CD4-positive, CD25-positive, alpha-beta regulatory T cell (primary cell): ENCODE measurements around the gene TRIM46. TPM values are rescaled to one million over a fixed set of nuclear protein-coding genes. Genes with fewer than 3 reads are reported as not detected.

Experiments used
- ATAC-seq, 2 donors: fragments of 150-1000 bp; cut with Tn5 transposase; one replicate each; pipeline ENCODE4 v1.10.0; 2021; ENCODE audit warnings: low read depth in 2 of 2, moderate number of reproducible peaks in 2 of 2, moderate library complexity in 1 of 2
- DNase-seq, 3 donors: peaks; one replicate each; pipeline versions ENCODE4 v3.0.0 to v3.0.0-alpha.2; 2012 to 2022; ENCODE audit warnings: mixed read lengths in 1 of 3
- H3K27ac ChIP-seq: one replicate; pipeline ENCODE4 v1.7.0; 2013; ENCODE audit warnings: mild to moderate bottlenecking, low read length; ENCODE audit not compliant: insufficient read depth, poor library complexity, severe bottlenecking
- H3K27me3 ChIP-seq: one replicate; pipeline ENCODE4 v1.7.0; 2013; ENCODE audit warnings: low read length; ENCODE audit not compliant: control insufficient read depth, insufficient read depth
- H3K36me3 ChIP-seq: one replicate; pipeline ENCODE4 v1.7.0; 2013; ENCODE audit warnings: mild to moderate bottlenecking, low read length, moderate library complexity; ENCODE audit not compliant: control insufficient read depth, insufficient read depth
- H3K4me1 ChIP-seq: 2 replicates; pipeline ENCODE4 v1.7.0; 2013; ENCODE audit warnings: mild to moderate bottlenecking, low read length; ENCODE audit not compliant: insufficient read depth, control insufficient read depth, poor library complexity, severe bottlenecking
- H3K4me3 ChIP-seq: one replicate; pipeline ENCODE4 v1.7.0; 2013; ENCODE audit warnings: low read depth, mild to moderate bottlenecking, low read length, moderate library complexity
- H3K9me3 ChIP-seq, 2 experiments: 1 replicate in 1 of 2; 2 replicates in 1 of 2; pipeline ENCODE4 v1.7.0; 2013; ENCODE audit warnings: low read length in 2 of 2, mild to moderate bottlenecking in 1 of 2, moderate library complexity in 1 of 2; ENCODE audit not compliant: control insufficient read depth in 2 of 2
- H3K27ac Mint-ChIP-seq, 3 donors: one replicate each; pipeline ENCODE4 v1.8.0; 2020 to 2022; ENCODE audit warnings: mild to moderate bottlenecking in 3 of 3, mixed read lengths in 3 of 3, moderate library complexity in 2 of 3
- H3K27me3 Mint-ChIP-seq: one replicate; pipeline ENCODE4 v1.8.0; 2022; ENCODE audit warnings: mild to moderate bottlenecking, mixed read lengths
- H3K36me3 Mint-ChIP-seq: one replicate; pipeline ENCODE4 v1.8.0; 2020; ENCODE audit warnings: mixed read lengths
- H3K4me1 Mint-ChIP-seq, 4 donors: one replicate each; pipeline ENCODE4 v1.8.0; 2020 to 2022; ENCODE audit warnings: mixed read lengths in 4 of 4, mild to moderate bottlenecking in 1 of 4
- H3K4me3 Mint-ChIP-seq, 4 donors: one replicate each; pipeline ENCODE4 v1.8.0; 2020 to 2022; ENCODE audit warnings: mild to moderate bottlenecking in 4 of 4, mixed read lengths in 4 of 4, moderate library complexity in 3 of 4
- H3K9me3 Mint-ChIP-seq, 7 donors: one replicate each; pipeline ENCODE4 v1.8.0; 2020 to 2022; ENCODE audit warnings: mixed read lengths in 7 of 7, mild to moderate bottlenecking in 3 of 7, moderate library complexity in 2 of 7
- polyA plus RNA-seq, 4 donors: library from polyadenylated mRNA; unstranded; fragments of 300-500 nt; fragmentation: Illumina TruSeq; gene quantifications; one replicate each; pipeline ENCODE4 v1.2.3, GENCODE V29; 2021
- total RNA-seq: library from RNA; stranded (reverse); gene quantifications from one replicate; pipeline ENCODE4 v1.2.3, GENCODE V29; 2022

TRIM46 gene
- total and polyA plus RNA-seq, 5 donors from 2014 or later = 0.44 to 6.1 (median 1.1) TPM

DNA sequence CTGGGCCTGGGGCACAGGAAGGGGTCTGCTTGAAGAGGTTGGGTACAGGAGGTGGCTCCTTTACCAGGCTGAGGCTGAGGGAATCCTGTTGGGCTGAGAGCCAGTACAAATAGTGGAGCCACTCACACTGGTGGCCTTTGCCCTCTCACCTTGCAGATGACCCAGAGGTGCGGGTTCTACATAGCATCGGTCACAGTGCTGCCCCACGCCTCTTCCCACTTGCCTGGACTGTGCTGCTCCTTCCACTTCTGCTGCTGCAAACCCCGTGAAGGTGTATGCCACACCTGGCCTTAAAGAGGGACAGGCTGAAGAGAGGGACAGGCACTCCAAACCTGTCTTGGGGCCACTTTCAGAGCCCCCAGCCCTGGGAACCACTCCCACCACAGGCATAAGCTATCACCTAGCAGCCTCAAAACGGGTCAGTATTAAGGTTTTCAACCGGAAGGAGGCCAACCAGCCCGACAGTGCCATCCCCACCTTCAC, 39.8 kb upstream of the TRIM46 start:
- H3K36me3 ChIP-seq = no peaks in the 10 kb centered on the region
- peaks cover 13 to 64% (median 36%) of the 10 kb centered on the region in 4 donors for H3K4me1 Mint-ChIP-seq
- H3K27ac Mint-ChIP-seq = peak overlapping the region in 2 of 3 donors; percentile 0 to 56
- H3K27me3 Mint-ChIP-seq = peaks cover 25% of the 10 kb centered on the region
- no peaks in the 10 kb centered on the region for H3K9me3 Mint-ChIP-seq
- H3K27ac ChIP-seq = no peak overlapping the region
- H3K36me3 Mint-ChIP-seq = peaks cover 6% of the 10 kb centered on the region
- no peak for ATAC-seq
- no peak for DNase-seq
- H3K4me1 ChIP-seq = peaks cover 29% of the 10 kb centered on the region
- H3K9me3 ChIP-seq = no peaks in the 10 kb centered on the region
- no peak overlapping the region for H3K4me3 ChIP-seq
- no peaks in the 10 kb centered on the region for H3K27me3 ChIP-seq
- peak overlapping the region in 3 of 4 donors; percentile 95 to 99 (median 95) for H3K4me3 Mint-ChIP-seq

DNA sequence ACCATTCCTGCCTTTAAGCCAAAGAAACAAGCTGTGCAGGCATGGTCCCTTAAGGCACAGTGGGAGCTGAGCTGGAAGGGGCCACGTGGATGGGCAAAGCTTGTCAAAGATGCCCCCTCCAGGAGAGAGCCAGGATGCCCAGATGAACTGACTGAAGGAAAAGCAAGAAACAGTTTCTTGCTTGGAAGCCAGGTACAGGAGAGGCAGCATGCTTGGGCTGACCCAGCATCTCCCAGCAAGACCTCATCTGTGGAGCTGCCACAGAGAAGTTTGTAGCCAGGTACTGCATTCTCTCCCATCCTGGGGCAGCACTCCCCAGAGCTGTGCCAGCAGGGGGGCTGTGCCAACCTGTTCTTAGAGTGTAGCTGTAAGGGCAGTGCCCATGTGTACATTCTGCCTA, 39.3 kb upstream of the TRIM46 start:
- peaks cover 20% of the 10 kb centered on the region for H3K27me3 Mint-ChIP-seq

DNA sequence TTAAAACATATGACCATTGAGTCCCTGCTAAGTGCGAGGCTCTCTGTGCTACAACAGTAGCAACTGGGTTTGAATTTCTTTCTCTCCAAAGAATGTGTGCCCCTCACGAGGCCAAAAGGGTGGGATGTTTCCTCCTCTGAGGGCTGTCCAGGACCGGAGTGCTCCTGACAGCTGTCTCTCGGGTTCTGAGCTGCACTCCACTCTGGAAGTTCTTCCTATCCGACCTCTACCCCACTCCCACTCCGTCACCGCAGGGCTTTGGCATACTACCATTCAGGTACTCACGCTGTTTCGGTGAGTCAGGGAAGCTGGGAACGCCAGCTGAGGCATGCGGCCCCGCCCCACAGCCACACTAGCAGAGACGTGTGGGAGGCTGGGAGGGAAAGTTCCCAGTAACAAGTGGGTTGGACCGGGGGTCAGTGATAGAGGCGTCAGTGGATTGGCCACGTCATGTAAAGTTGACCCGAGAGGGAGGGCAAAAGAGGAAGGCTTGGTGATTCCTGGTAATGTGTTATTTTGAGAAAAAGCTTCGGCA, 38.7 kb upstream of the TRIM46 start:
- ATAC-seq = no peak
- Mint-ChIP-seq H3K9me3 (no peaks in the 10 kb centered on the region), H3K27ac (peak overlapping the region; percentile 98 to 99 (median 98)), H3K36me3 (peaks cover 6% of the 10 kb centered on the region), H3K4me1 (peaks cover 13 to 61% (median 37%) of the 10 kb centered on the region in 4 donors), H3K4me3 (peak overlapping the region; percentile 95 to 100 (median 97)), H3K27me3 (peaks cover 14% of the 10 kb centered on the region)
- Histone ChIP-seq H3K36me3 (no peaks in the 10 kb centered on the region), H3K27me3 (no peaks in the 10 kb centered on the region), H3K4me1 (peaks cover 25% of the 10 kb centered on the region), H3K9me3 (no peaks in the 10 kb centered on the region), H3K4me3 (peak overlapping the region; percentile 90), H3K27ac (peak overlapping the region; percentile 98)
- peak in 1 of 3 donors; percentile 36 for DNase-seq

More for the DNA sequence above, 39.3 kb upstream of the TRIM46 start:
- Mint-ChIP-seq H3K4me3 (peak overlapping the region; percentile 95 to 100 (median 97)), H3K4me1 (peaks cover 13 to 62% (median 38%) of the 10 kb centered on the region in 4 donors), H3K9me3 (no peaks in the 10 kb centered on the region), H3K36me3 (peaks cover 6% of the 10 kb centered on the region), H3K27ac (peak overlapping the region in 1 of 3 donors; percentile 98)
- Histone ChIP-seq H3K4me3 (no peak overlapping the region), H3K36me3 (no peaks in the 10 kb centered on the region), H3K4me1 (peaks cover 24% of the 10 kb centered on the region), H3K27ac (no peak overlapping the region), H3K27me3 (no peaks in the 10 kb centered on the region), H3K9me3 (no peaks in the 10 kb centered on the region)
- ATAC-seq (no peak), DNase-seq (no peak)

DNA sequence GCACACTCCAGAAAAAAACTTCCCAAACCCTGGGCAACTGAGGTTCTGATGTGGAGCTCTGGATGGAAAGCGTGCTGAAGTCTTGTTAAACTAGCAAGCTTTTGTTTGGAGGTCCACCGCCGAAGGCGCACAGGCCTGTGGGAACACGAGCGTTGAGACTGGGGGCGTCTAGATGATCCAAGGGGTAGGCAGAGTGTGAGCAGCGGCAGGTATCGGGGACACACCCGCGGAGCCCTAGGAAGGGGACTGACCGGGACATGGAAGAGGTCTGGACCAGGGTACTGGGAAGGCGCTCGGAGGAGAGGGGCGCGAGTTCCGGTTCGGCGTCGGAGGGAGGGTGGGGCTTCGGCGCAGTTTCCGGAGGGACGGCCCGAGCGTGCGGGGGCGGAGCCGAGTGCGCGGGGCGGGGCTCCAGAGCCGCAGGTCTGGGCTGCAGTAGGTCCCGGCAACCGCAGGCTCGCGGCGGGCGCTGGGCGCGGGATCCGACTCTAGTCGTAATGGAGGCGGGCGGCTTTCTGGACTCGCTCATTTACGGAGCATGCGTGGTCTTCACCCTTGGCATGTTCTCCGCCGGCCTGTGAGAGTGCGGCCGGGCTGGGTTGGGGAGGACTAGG, 38.1 kb upstream of the TRIM46 start, which contains the start of gene SLC50A1:
TSS of gene SLC50A1 (plus strand) at position 438 of the 614 bp plus-strand sequence. CDS start at position 498, 60 bp downstream.
- Mint-ChIP-seq H3K27me3 (peaks cover 14% of the 10 kb centered on the region), H3K4me3 (peak within 1 kb of the TSS; percentile 95 to 100 (median 97)), H3K9me3 (no peaks in the 10 kb centered on the region), H3K36me3 (peaks cover 6% of the 10 kb centered on the region), H3K27ac (peak within 1 kb of the TSS; percentile 98 to 99 (median 98)), H3K4me1 (peaks cover 13 to 61% (median 40%) of the 10 kb centered on the region in 4 donors)
- Histone ChIP-seq H3K27ac (peak within 1 kb of the TSS; percentile 98), H3K4me3 (peak within 1 kb of the TSS; percentile 90), H3K27me3 (no peaks in the 10 kb centered on the region), H3K4me1 (peaks cover 29% of the 10 kb centered on the region), H3K9me3 (no peaks in the 10 kb centered on the region), H3K36me3 (no peaks in the 10 kb centered on the region)
- DNase-seq (peak; percentile 90 to 95 (median 91)), ATAC-seq (peak; percentile 84 to 87)

DNA sequence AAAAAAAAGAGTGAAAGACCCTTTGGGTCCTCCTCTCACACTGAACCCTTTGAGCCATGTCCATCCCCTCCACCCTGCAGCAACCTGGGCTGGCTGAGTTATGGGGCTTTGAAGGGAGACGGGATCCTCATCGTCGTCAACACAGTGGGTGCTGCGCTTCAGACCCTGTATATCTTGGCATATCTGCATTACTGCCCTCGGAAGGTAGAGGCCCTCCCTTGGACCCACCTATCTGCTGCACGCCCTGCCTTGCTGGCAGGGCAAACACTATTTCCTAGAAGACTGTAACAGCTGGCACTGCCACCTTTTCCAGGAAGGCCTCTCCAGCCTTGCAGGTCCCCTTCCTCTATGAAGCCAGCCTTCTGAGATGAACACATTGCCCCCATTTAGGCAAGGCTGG, 36.9 kb upstream of the TRIM46 start:
- ATAC-seq = peak; percentile 25 to 28
- peaks cover 6% of the 10 kb centered on the region for H3K36me3 Mint-ChIP-seq
- H3K27ac Mint-ChIP-seq = peak overlapping the region; percentile 98 to 99 (median 98)
- peak overlapping the region; percentile 95 to 100 (median 97) for H3K4me3 Mint-ChIP-seq
- Histone ChIP-seq H3K27me3 (peaks cover 4% of the 10 kb centered on the region), H3K4me1 (peaks cover 33% of the 10 kb centered on the region), H3K9me3 (no peaks in the 10 kb centered on the region), H3K36me3 (no peaks in the 10 kb centered on the region), H3K4me3 (peak overlapping the region; percentile 52), H3K27ac (peak overlapping the region; percentile 98)
- H3K9me3 Mint-ChIP-seq = no peaks in the 10 kb centered on the region
- peak in 1 of 3 donors; percentile 95 for DNase-seq
- H3K27me3 Mint-ChIP-seq = peaks cover 9% of the 10 kb centered on the region
- H3K4me1 Mint-ChIP-seq = peaks cover 13 to 58% (median 38%) of the 10 kb centered on the region in 4 donors

DNA sequence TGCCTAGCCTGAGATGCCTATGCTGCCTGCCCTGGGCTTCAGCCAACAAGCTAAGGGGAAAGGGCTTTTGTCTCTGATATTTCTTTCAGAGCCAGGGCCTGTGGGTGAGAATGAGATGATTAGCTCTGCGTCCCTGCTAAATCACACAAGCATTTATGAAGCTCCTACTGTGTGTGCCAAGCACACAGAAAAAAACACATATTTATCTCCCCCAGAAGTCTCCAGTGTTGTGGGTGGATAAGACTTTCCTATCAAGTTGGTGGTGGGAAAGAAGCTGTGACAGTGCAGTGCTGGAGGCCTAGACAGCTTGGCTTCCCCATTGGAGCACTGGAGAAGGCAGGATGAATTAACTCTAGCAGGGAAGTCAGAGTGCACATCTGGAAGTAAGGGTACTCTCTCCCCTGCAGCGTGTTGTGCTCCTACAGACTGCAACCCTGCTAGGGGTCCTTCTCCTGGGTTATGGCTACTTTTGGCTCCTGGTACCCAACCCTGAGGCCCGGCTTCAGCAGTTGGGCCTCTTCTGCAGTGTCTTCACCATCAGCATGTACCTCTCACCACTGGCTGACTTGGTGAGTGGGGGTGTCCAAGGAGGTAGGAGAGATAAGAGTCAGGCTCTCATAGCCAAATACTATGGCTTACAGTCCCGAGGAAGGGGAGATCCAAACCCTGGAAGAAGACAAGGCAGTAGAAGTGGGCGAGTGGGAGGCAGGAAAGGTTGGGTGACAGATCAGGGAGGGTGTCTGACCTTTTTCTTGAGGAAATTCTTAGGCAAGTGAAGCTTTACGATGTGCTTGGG, 36.3 kb upstream of the TRIM46 start:
- H3K36me3 Mint-ChIP-seq = peaks cover 4% of the 10 kb centered on the region
- no peaks in the 10 kb centered on the region for H3K36me3 ChIP-seq
- H3K4me3 ChIP-seq = no peak overlapping the region
- H3K9me3 ChIP-seq = no peaks in the 10 kb centered on the region
- H3K27me3 ChIP-seq = peaks cover 5% of the 10 kb centered on the region
- H3K4me1 Mint-ChIP-seq = peaks cover 13 to 57% (median 38%) of the 10 kb centered on the region in 4 donors
- H3K27me3 Mint-ChIP-seq = peaks cover 11% of the 10 kb centered on the region
- H3K27ac Mint-ChIP-seq = peak overlapping the region; percentile 98 to 99 (median 98)
- no peaks in the 10 kb centered on the region for H3K9me3 Mint-ChIP-seq
- peaks cover 33% of the 10 kb centered on the region for H3K4me1 ChIP-seq
- peak overlapping the region; percentile 98 for H3K27ac ChIP-seq
- peak overlapping the region; percentile 95 to 100 (median 97) for H3K4me3 Mint-ChIP-seq
- ATAC-seq (no peak), DNase-seq (no peak)

DNA sequence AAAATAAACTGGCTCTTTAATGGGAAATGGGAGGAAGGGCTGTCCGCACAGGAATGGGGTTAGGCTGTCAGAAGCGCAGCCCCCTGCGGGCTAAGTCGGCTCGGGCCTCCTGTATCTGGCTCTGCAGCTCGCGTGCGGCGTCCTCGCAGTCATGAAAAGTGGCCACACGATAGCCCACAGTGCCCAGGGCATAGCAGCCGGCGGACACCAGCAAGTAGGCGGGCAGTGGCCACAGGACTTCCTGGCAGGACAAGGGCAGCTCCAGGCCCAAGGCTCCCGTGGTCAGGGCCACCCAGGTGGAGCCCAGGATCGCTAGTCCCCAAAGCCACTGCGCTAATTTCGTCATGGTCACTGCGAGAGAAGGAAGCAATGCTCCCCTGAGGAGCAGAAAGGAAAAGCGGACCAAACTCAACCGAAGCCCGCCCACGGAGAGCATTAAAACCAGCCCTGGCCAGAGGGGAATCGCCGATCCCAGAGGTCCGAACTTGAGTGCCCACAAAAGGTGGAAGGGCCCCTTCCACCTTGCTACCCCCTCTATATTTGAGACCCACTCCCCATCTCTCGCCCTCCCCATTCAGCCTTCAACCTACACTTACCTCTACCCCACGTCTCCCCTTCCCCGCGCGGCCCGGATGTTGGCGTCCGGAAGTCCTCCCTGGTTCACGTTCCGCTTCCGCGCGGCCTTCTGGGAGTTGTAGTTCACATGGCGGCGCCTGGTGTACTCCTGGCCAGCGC, 33.6 kb upstream of the TRIM46 start, which contains the start of gene DPM3:
TSS of gene DPM3 (minus strand) at position 637 of the 735 bp plus-strand sequence. CDS start at position 346, 291 bp downstream.
- H3K36me3 ChIP-seq = no peaks in the 10 kb centered on the region
- H3K27ac Mint-ChIP-seq = peak within 1 kb of the TSS; percentile 96 to 98 (median 97)

More for the DNA sequence above, 33.6 kb upstream of the TRIM46 start, which contains the start of gene DPM3:
- DNase-seq (peak; percentile 86 to 93 (median 86)), ATAC-seq (peak; percentile 71 to 74)
- H3K36me3 Mint-ChIP-seq = no peaks in the 10 kb centered on the region
- Histone ChIP-seq H3K27ac (peak within 1 kb of the TSS; percentile 79), H3K4me3 (peak within 1 kb of the TSS; percentile 93), H3K4me1 (peaks cover 29% of the 10 kb centered on the region), H3K27me3 (peaks cover 6% of the 10 kb centered on the region), H3K9me3 (no peaks in the 10 kb centered on the region)
- H3K4me1 Mint-ChIP-seq = peaks cover 6 to 49% (median 29%) of the 10 kb centered on the region in 4 donors
- peaks cover 16% of the 10 kb centered on the region for H3K27me3 Mint-ChIP-seq
- H3K4me3 Mint-ChIP-seq = peak within 1 kb of the TSS; percentile 95 to 99 (median 96)
- H3K9me3 Mint-ChIP-seq = no peaks in the 10 kb centered on the region
